Measurements from ENCODE around the gene SNORC. TPM values are rescaled to one million over a fixed set of nuclear protein-coding genes. Genes with fewer than 3 reads are reported as not detected.

SNORC gene
- polyA plus RNA-seq (2011; rRNA removed) (0.25 and 0.53 TPM in 2 replicates), polyA minus RNA-seq (2011; rRNA and poly(A)+ RNA removed) (0.90 and 1.1 TPM in 2 replicates)

- no peaks in the 10 kb centered on the region for H3K36me3 ChIP-seq (ENCODE audit: control insufficient read depth, insufficient read depth, low read length)
- H3K27me3 ChIP-seq (ENCODE audit: control insufficient read depth, insufficient read depth, low read length): no peaks in the 10 kb centered on the region
- ChIA-PET POLR2A (no interaction called here), CTCF (interaction anchor here (0.9 to 1.1 kb wide), 2 partner anchors 9 to 16 kb away, joined by 3 to 4 read pairs; no protein-coding TSS in a partner anchor)
- H3K4me3 ChIP-seq (ENCODE audit: low read depth, low read length): no peak within 1 kb of the TSS
- DNase-seq (ENCODE audit: low read depth): no peak
- TF ChIP-seq CTCF (IDR thresholded peaks at IDR 0.05; ENCODE audit: insufficient read depth, low read depth, low read length): no peak
Measured at GRCh38 chr2:232870018-232870765, at the start of gene SNORC. Gene SNORC (plus strand): TSS chr2:232870264. CDS start chr2:232870342, 78 bp downstream.

GRCh38 chr2:232829988-232830387 lies 40.1 kb upstream of the SNORC start:
- Histone ChIP-seq H3K27me3 (ENCODE audit: control insufficient read depth, insufficient read depth, low read length) (no peaks in the 10 kb centered on the region), H3K36me3 (ENCODE audit: control insufficient read depth, insufficient read depth, low read length) (peaks cover 16% of the 10 kb centered on the region), H3K4me3 (ENCODE audit: low read depth, low read length) (no peak overlapping the region)
- ChIA-PET CTCF (interaction anchor here (0.7 kb wide), 1 partner anchor 13 kb away, joined by 3 read pairs; no protein-coding TSS in a partner anchor), POLR2A (no interaction called here)
- TF ChIP-seq CTCF (IDR thresholded peaks at IDR 0.05; ENCODE audit: insufficient read depth, low read depth, low read length): no peak
- DNase-seq (ENCODE audit: low read depth): no peak

GRCh38 chr2:232831496-232831895 lies 38.6 kb upstream of the SNORC start:
- ChIA-PET POLR2A (no interaction called here), CTCF (interaction anchor here (2.2 kb wide), 1 partner anchor 11 kb away, joined by 6 read pairs; no protein-coding TSS in a partner anchor)
- peaks cover 18% of the 10 kb centered on the region for H3K36me3 ChIP-seq (ENCODE audit: control insufficient read depth, insufficient read depth, low read length)
- no peaks in the 10 kb centered on the region for H3K27me3 ChIP-seq (ENCODE audit: control insufficient read depth, insufficient read depth, low read length)
- no peak overlapping the region for H3K4me3 ChIP-seq (ENCODE audit: low read depth, low read length)
- no peak for DNase-seq (ENCODE audit: low read depth)
- TF ChIP-seq CTCF (IDR thresholded peaks at IDR 0.05; ENCODE audit: insufficient read depth, low read depth, low read length): no peak

- ChIA-PET CTCF (interaction anchor here (0.7 to 2.8 kb wide), 3 partner anchors 17 to 19 kb away, joined by 3 to 6 read pairs (median 4); no protein-coding TSS in a partner anchor), POLR2A (no interaction called here)
- H3K27me3 ChIP-seq (ENCODE audit: control insufficient read depth, insufficient read depth, low read length): no peaks in the 10 kb centered on the region
- H3K36me3 ChIP-seq (ENCODE audit: control insufficient read depth, insufficient read depth, low read length): peaks cover 22% of the 10 kb centered on the region
- TF ChIP-seq CTCF (IDR thresholded peaks at IDR 0.05; ENCODE audit: insufficient read depth, low read depth, low read length): no peak
- H3K4me3 ChIP-seq (ENCODE audit: low read depth, low read length): no peak overlapping the region
- DNase-seq (ENCODE audit: low read depth): no peak
Measured at GRCh38 chr2:232833830-232834229, 36.2 kb upstream of the SNORC start.

- no peak for DNase-seq (ENCODE audit: low read depth)
- ChIA-PET CTCF (interaction anchor here (0.9 to 1.7 kb wide), 3 partner anchors 8 to 26 kb away, joined by 3 to 8 read pairs (median 3); no protein-coding TSS in a partner anchor), POLR2A (no interaction called here)
- TF ChIP-seq CTCF (IDR thresholded peaks at IDR 0.05; ENCODE audit: insufficient read depth, low read depth, low read length): no peak
- peaks cover 17% of the 10 kb centered on the region for H3K36me3 ChIP-seq (ENCODE audit: control insufficient read depth, insufficient read depth, low read length)
- H3K4me3 ChIP-seq (ENCODE audit: low read depth, low read length): no peak overlapping the region
- no peaks in the 10 kb centered on the region for H3K27me3 ChIP-seq (ENCODE audit: control insufficient read depth, insufficient read depth, low read length)
Measured at GRCh38 chr2:232835687-232836208, 34.3 kb upstream of the SNORC start.
